T-helper 2 cell treated with Interferon-gamma antibody and Interleukin-4, amounts not matched to agents 5 μg/mL and 100 μg/mL, for 36 hours (primary cell): ENCODE results near the gene PTGIR.

Experiments
- DNase-seq: peaks from one replicate; pipeline ENCODE4 v3.0.0; 2021; ENCODE audit warnings: low spot score
- H3K27ac Mint-ChIP-seq: one replicate; pipeline ENCODE4 v1.8.0; 2021; ENCODE audit warnings: mild to moderate bottlenecking, mixed read lengths
- H3K27me3 Mint-ChIP-seq: one replicate; pipeline ENCODE4 v1.8.0; 2021; ENCODE audit warnings: low read depth, mixed read lengths
- H3K36me3 Mint-ChIP-seq: one replicate; pipeline ENCODE4 v1.8.0; 2021; ENCODE audit warnings: low read depth, mixed read lengths
- H3K4me1 Mint-ChIP-seq: one replicate; pipeline ENCODE4 v1.8.0; 2021; ENCODE audit warnings: low read depth, mixed read lengths
- H3K4me3 Mint-ChIP-seq: one replicate; pipeline ENCODE4 v1.8.0; 2022; ENCODE audit warnings: mild to moderate bottlenecking, moderate library complexity, mixed read lengths
- H3K9me3 Mint-ChIP-seq: one replicate; pipeline ENCODE4 v1.8.0; 2021; ENCODE audit warnings: mixed read lengths

Gene PTGIR

GRCh38 chr19:46648961-46649960, 24.4 kb upstream of the PTGIR start:
- H3K9me3 Mint-ChIP-seq: no peaks in the 10 kb centered on the region
- H3K27ac Mint-ChIP-seq: no peak overlapping the region
- peaks cover 54% of the 10 kb centered on the region for H3K27me3 Mint-ChIP-seq
- H3K4me1 Mint-ChIP-seq: no peaks in the 10 kb centered on the region
- no peak overlapping the region for H3K4me3 Mint-ChIP-seq
- no peaks in the 10 kb centered on the region for H3K36me3 Mint-ChIP-seq
- no peak for DNase-seq

GRCh38 chr19:46648060-46648960, 23.4 kb upstream of the PTGIR start:
- Mint-ChIP-seq H3K4me3 (no peak overlapping the region), H3K36me3 (no peaks in the 10 kb centered on the region), H3K27ac (no peak overlapping the region), H3K9me3 (no peaks in the 10 kb centered on the region), H3K27me3 (peaks cover 58% of the 10 kb centered on the region), H3K4me1 (no peaks in the 10 kb centered on the region)
- no peak for DNase-seq

- Mint-ChIP-seq H3K4me1 (no peaks in the 10 kb centered on the region), H3K27ac (no peak overlapping the region), H3K36me3 (no peaks in the 10 kb centered on the region), H3K4me3 (no peak overlapping the region), H3K27me3 (peaks cover 62% of the 10 kb centered on the region), H3K9me3 (no peaks in the 10 kb centered on the region)
- DNase-seq: no peak
Measured at GRCh38 chr19:46646402-46646801, 21.5 kb upstream of the PTGIR start.

GRCh38 chr19:46644720-46645119, 19.8 kb upstream of the PTGIR start:
- peaks cover 54% of the 10 kb centered on the region for H3K27me3 Mint-ChIP-seq
- no peak overlapping the region for H3K4me3 Mint-ChIP-seq

GRCh38 chr19:46640656-46641055, 15.8 kb upstream of the PTGIR start:
- Mint-ChIP-seq H3K27me3 (peaks cover 30% of the 10 kb centered on the region), H3K4me1 (peaks cover 4% of the 10 kb centered on the region), H3K9me3 (no peaks in the 10 kb centered on the region), H3K4me3 (peak overlapping the region; percentile 42), H3K36me3 (no peaks in the 10 kb centered on the region), H3K27ac (no peak overlapping the region)
- no peak for DNase-seq

More at GRCh38 chr19:46644720-46645119, 19.8 kb upstream of the PTGIR start:
- Mint-ChIP-seq H3K9me3 (no peaks in the 10 kb centered on the region), H3K4me1 (peaks cover 2% of the 10 kb centered on the region), H3K27ac (no peak overlapping the region), H3K36me3 (no peaks in the 10 kb centered on the region)
- no peak for DNase-seq

GRCh38 chr19:46639358-46640182, 14.7 kb upstream of the PTGIR start:
- no peaks in the 10 kb centered on the region for H3K9me3 Mint-ChIP-seq
- no peaks in the 10 kb centered on the region for H3K36me3 Mint-ChIP-seq
- no peak overlapping the region for H3K27ac Mint-ChIP-seq
- H3K4me1 Mint-ChIP-seq: peaks cover 8% of the 10 kb centered on the region
- H3K4me3 Mint-ChIP-seq: peak overlapping the region; percentile 45
- DNase-seq: no peak
- H3K27me3 Mint-ChIP-seq: peaks cover 24% of the 10 kb centered on the region

GRCh38 chr19:46637224-46637623, 12.3 kb upstream of the PTGIR start:
- Mint-ChIP-seq H3K9me3 (no peaks in the 10 kb centered on the region), H3K27me3 (peaks cover 14% of the 10 kb centered on the region), H3K4me3 (no peak overlapping the region), H3K36me3 (no peaks in the 10 kb centered on the region), H3K4me1 (peaks cover 18% of the 10 kb centered on the region), H3K27ac (no peak overlapping the region)
- no peak for DNase-seq

- no peak for DNase-seq
- Mint-ChIP-seq H3K27ac (no peak within 1 kb of the TSS), H3K36me3 (no peaks in the 10 kb centered on the region), H3K9me3 (no peaks in the 10 kb centered on the region), H3K4me1 (peaks cover 18% of the 10 kb centered on the region), H3K4me3 (peak within 1 kb of the TSS; percentile 40), H3K27me3 (peaks cover 11% of the 10 kb centered on the region)
Measured at GRCh38 chr19:46635920-46636761, 11.3 kb upstream of the PTGIR start, which contains the start of gene GNG8. Gene GNG8 (minus strand): TSS chr19:46636202. CDS start chr19:46634682, 1,520 bp downstream.

- Mint-ChIP-seq H3K27ac (no peak overlapping the region), H3K4me1 (peaks cover 16% of the 10 kb centered on the region), H3K4me3 (peak overlapping the region; percentile 39), H3K27me3 (peaks cover 5% of the 10 kb centered on the region), H3K36me3 (no peaks in the 10 kb centered on the region), H3K9me3 (no peaks in the 10 kb centered on the region)
- no peak for DNase-seq
Measured at GRCh38 chr19:46634656-46635218, 9.8 kb upstream of the PTGIR start.

- Mint-ChIP-seq H3K4me1 (peaks cover 16% of the 10 kb centered on the region), H3K9me3 (no peaks in the 10 kb centered on the region), H3K36me3 (no peaks in the 10 kb centered on the region), H3K27ac (peak overlapping the region; percentile 65), H3K27me3 (peaks cover 5% of the 10 kb centered on the region), H3K4me3 (peak overlapping the region; percentile 74)
- peak; percentile 93 for DNase-seq
Measured at GRCh38 chr19:46634045-46634655, 9.3 kb upstream of the PTGIR start.

GRCh38 chr19:46633130-46633529, 8.2 kb upstream of the PTGIR start:
- Mint-ChIP-seq H3K4me1 (peaks cover 16% of the 10 kb centered on the region), H3K9me3 (no peaks in the 10 kb centered on the region), H3K36me3 (no peaks in the 10 kb centered on the region), H3K4me3 (peak overlapping the region; percentile 74), H3K27me3 (peaks cover 5% of the 10 kb centered on the region), H3K27ac (peak overlapping the region; percentile 81)
- DNase-seq: no peak

- Mint-ChIP-seq H3K4me3 (no peak overlapping the region), H3K27me3 (peaks cover 5% of the 10 kb centered on the region), H3K27ac (no peak overlapping the region), H3K9me3 (no peaks in the 10 kb centered on the region), H3K4me1 (peaks cover 16% of the 10 kb centered on the region), H3K36me3 (no peaks in the 10 kb centered on the region)
- no peak for DNase-seq
Measured at GRCh38 chr19:46631481-46631880, 6.6 kb upstream of the PTGIR start.
